Measurements from ENCODE around the gene RRM1.
"Not testable (repeated sequence)": the region's sequence is repeated elsewhere in the genome, so short reads cannot be mapped to it uniquely, and the experiment has no call there.

RRM1 gene

DNA sequence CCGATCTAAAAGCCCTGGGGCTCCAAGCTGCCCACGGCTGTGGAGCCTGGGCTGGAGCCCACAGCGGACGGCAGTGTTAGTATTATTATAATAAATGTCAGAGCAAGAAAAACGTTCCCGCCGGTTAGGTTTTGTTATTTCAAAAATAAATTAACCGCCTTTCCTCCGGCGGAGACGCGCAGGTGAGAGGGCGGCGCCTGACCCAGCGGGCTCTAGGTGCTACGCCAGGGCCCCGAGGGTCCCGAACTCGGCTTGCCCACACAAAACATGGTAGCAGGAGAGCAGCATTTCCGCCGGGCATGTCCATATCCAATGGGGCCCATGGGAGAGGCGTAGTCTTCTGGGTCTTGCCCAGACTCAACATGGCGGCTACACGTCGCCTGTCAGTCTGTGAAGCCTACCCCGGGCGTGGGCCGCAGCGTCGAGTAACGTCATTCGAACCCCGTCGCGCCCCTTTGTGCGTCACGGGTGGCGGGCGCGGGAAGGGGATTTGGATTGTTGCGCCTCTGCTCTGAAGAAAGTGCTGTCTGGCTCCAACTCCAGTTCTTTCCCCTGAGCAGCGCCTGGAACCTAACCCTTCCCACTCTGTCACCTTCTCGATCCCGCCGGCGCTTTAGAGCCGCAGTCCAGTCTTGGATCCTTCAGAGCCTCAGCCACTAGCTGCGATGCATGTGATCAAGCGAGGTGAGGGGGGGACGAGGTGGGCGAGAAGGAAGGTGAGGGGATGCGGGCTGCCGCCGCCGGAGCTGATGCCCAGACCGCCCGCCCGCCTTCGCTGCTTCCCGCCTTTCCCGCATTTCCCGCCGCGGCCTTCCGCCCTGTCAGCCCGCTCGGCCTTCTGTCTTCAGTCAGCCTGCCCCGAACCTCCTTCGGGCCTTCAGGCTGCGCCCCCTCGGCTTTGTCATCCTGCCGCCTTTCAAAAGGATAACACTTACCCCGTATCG, at the start of gene RRM1:
TSS of gene RRM1 (plus strand) at position 452 of the 944 bp plus-strand sequence. CDS start at position 666, 214 bp downstream.
- DNase-seq: peak; percentile 96

DNA sequence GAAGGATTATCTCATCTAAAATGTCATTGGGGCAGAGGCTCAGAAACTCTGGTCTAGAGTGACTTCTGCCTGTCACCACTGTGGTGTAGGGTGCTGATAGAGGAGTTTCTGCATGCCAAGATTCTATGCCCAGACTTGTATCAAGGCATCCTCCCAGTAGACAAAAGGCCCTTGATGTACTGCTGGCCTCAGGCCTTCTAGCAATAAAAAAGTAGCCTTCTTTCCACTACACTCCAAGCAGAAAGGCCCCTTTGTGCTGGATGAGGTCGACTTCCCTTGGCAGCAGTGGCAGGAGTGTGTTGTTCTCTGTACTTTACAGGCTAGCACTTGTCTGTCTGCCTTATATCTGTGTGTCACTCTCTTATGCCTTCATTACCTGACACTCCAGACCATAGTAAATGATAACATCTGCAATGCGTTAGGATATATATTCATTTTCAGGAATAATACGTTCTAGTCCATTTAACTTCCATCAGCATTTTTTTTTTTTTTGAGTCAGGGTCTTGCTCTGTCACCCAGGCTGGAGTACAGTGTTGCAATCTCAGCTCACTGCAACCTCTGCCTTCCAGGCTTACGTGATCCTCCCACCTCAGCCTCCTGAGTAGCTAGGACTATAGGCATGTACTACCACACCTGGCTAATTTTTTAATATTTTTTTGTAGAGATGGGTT, 49.5 kb upstream of the RRM1 start:
- DNase-seq: peak; percentile 63

DNA sequence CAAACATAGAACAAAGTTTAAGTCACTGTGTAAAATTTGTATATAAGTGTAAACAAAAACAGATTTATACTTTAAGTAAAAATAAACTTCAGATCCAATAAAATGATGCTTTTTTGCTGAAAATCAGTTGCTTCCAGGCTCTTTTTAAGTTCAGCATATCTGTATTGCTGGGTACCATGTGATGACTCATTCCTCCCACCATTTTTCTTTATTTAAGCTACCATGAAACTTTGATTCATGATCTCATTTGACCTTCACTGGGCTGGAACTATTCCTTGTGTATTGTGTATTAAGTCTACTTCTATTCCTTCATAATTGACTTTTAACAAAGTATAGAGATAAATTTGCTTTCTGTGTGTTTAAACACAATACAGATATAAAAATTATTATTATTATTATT, 46.3 kb upstream of the RRM1 start:
- DNase-seq: no peak

DNA sequence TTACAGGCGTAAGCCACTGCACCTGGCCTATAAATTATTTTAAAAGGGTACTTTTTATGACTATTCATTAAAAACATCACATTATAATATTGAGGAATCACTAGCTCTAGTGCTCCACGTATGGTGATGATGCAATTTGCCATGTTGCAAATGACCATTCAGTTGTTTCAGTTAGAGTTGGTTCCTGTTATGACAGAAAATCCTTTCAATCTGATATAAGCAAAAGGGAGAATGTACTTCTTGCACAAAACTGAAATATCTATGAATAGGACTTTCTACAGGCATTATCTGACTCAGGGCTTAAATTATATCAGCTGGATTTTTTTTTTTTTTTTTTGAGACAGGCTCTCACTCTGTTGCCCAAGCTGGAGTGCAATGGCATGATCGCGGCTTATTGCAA, 45.6 kb upstream of the RRM1 start:
- no peak for DNase-seq

DNA sequence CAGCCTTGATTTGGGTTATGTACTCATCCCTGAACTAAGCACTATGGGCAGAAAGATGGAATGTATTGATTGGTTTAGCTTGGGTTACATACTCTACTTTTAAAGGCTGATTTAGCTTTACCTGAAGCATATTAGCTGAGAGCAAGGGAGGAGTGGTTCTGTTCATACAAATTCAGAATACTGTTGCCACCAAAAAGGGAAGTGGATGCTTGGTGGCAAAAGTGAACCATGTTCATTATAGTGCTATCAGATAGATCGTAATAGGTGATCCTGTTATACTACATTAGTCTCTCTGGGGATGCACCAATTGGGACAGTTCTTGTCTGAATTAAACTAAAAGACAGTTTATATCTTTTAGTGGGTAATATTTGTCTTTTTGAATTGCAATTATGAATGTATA, 44.5 kb upstream of the RRM1 start:
- no peak for DNase-seq

DNA sequence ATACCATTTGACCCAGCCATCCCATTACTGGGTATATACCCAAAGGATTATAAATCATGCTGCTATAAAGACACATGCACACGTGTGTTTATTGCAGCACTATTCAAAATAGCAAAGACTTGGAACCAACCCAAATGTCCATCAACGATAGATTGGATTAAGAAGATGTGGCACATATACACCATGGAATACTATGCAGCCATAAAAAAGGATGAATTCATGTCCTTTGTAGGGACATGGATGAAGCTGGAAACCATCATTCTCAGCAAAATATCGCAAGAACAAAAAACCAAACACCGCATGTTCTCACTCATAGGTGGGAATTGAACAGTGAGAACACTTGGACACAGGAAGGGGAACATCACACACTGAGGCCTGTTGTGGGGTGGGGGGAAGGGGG, 41.4 kb upstream of the RRM1 start:
- DNase-seq: not testable (repeated sequence)

DNA sequence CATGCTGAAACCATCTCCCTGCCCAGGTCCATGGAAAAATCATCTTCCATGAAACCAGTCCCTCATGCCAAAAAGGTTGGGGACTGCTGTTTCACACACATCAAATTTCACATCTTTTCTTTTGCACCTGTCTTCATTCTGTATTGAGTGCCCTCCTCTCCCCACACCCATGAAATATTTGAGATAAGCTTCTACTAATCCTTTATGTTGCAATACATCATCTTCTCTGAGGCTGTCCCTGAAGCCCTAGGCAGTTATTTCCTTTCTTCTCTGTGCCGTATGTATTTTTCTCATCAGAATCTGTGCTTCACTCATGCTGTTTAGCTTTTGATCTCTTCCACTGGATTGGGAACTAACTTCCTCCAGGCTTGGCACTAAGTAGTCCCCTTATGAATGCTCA, 40.0 kb upstream of the RRM1 start:
- DNase-seq: no peak

DNA sequence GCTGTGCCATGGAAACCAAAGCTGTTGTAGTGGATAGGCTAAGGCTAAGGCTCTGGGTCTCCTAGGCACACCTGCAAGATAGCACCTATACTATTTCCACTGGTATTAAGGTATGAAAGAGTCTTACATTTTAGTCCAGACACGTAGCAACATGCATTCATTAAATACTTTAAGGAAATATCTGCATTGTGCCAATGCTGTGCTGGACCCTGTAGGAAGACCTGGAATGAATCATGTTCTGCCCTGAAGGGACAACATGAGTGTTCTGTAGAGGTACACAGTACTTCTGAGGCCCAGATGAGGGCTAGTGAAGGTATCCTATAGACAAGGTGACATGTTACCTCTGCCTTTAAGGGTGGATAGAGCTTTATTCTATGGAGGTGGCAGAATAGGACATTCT, 35.2 kb upstream of the RRM1 start:
- DNase-seq: no peak

DNA sequence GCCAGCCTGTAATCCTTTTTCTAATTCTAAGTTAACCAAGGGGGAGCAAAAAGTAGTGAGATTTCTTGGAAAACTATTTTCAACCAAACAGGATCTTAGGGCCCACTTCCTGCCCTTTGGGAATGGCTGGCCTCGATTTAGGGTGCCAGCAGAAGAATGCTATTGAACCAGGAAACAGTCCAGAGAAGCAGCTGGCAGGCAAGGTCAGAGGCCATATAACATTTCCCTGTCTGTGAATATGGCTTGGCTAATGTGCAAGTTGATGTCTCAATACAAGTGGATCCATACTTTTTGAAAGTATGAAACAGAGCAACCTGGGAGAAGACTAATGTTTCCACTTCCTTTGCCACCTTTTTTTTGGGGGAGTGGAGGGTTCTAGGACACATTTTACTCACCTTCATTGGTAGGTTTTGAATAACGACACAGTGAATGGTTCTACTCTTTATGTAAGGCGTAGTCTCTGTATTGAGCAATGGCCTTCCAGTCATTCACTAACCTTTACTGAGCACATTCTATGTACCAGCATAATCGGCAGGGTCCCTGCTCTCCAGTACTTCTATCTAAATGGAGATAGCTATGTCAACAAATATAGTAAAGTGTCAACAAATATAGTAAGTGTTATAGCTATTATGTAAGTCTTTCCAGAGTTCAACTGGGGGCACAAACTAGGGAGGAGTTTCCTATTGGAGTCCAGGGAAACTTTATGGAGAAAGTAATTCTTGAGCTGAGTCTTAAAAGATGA, 34.2 kb upstream of the RRM1 start:
- no peak for DNase-seq

DNA sequence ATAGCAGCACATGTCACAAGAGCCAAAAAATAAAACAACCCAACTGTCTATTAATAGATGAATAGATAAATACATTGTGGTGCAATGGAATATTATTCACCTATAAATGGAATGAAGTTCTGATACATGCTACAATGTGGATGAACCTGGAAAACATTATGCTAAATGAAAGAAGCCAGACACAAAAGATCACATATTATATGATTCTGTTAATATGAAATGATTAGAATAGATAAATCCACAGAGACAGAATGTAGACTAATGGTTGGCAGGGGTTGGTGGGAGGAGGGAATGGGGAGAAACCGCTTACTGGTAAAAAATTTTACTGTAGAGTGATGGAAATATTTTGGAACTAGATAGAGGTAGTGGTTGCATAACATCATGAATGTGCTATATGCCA, 32.9 kb upstream of the RRM1 start:
- DNase-seq: no peak

DNA sequence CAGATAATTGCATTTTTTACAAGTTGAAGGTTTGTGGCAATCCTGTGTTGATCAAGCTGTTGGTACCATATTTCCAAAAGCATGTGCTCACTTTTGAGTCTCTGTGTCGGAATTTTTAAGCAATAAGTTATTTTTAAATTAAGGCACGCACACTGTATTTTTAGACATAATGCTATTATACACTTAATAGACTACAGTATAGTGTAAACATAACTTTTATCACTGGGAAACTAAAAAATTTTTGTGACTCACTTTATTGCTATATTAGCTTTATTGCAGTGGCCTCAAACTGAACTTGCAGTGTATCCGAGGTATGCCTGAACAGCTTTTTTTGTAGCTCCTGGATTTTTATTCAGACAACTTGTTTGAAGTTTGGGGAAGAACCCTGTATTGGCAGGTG, 31.3 kb upstream of the RRM1 start:
- DNase-seq: no peak

DNA sequence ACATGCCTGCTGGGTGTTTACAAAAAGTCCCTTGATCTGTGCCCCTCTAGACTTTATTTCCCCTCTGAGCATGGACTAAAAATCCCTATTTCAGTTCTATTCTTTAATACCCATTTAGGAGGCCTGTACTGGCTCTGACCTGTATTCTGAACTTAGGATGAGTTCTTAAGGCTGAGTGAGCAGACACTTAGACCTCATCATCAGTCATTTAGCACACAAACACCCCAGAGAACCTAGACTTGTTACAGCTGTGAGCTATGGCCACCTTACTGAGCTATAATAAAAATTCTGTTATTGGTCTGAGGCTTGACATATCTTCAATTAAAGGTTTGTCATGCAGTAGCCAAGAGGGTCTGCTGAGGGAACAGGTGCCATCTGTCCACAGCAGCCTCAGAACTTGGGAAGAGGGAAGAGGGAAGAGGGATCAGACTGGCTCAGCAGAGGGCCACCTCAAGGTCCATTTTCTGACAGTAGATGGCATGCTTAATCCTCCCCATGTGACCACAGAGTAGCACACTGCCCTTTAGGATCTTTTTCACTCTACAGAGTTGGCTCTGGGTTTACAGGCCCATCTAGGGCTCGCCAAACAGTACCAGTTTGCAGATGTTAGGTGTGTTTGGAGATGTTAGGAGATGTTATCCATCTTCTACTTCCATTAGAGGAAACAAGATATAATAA, 30.2 kb upstream of the RRM1 start:
- DNase-seq: no peak

DNA sequence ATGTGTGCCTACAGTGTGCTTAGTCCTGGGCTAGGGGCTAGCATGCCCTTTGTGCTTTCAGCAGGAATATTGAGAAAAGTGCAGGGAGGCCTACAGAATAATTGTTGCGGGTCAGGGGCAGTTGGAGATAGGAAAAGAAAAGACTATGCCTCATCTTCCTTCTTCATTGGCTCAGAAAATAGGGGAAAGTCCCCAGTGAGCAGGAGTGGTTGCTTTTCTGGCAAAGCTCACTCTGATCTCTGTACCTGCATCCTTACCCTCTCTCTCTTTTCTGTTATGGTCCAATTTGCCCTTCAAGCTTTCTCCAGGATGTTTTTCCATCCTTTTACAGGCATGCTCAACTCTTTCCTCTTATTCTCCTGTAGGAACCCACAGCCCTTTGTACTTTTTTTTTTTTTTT, 29.5 kb upstream of the RRM1 start:
- DNase-seq: no peak

DNA sequence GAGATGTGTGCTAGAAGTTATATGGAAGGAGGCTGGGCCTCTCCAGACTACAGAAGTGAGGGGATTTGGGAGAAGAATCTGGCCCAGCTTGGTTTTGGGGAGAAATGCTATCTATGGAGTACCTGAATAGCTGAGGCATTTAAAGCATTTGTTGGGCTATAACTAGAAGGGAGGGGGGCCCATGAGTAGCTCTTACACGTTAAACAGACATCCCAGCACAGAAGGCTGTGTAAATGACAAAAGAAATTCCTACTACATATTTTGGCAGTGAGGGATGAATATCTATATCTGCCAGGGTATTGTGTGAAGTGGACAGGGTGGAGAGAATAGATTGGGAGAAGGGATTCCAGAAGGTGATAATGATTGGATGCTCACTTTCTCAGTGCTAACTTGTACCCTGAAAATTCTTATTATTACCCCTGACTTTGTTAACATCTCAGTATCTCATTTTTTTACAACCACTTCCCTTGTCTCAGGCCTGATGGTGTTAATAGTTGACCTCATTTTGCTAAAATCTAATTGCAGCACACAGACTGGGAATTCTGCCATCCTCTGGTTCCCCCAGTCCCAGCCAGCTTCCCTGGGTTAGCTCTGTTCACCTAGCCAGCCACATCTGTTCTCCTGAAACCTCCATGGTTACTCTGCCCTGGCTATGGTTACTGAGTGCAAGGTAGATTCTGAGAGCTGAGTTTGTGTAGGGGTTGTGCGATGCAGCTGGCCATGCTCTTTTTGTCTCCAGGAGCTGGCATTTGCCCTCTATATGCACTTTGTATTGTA, 28.8 kb upstream of the RRM1 start:
- no peak for DNase-seq

DNA sequence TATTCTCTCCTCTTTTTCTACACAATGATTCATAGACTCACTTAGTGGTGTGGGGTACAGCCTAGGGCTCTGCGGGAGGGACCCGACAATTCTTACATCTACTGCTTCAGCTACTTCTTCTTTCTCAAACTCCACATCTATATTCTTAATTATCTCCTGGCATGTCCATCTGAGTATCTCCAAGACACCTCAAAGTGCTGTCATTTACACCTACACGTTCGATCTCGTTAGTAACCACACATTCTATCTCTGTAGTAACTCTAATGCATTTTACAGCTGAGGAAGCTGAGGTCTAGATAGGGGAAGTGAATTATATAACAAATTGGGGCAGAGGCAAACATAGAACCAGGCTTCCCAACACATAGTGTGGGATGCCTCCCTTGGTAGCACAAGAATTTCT, 27.7 kb upstream of the RRM1 start:
- DNase-seq: no peak

DNA sequence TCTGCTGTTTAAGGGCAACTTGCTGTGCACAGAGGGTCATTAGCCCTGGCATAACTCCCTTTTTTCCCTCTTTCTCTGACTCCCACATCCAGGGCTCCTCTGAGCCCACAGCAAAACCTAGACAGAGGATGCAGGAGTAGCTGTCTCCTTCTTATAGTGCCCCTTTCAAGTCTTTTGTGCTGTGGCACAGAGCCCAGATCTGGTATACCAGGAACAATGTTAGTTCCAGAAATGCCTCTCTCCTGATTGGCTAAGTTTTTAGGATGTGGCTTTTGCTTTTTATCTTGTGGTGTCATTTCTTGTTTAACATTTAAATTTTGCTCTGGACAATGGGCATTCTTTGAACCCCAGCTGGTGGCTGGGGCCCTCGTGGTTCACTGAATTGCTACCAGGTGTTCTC, 25.6 kb upstream of the RRM1 start:
- no peak for DNase-seq

DNA sequence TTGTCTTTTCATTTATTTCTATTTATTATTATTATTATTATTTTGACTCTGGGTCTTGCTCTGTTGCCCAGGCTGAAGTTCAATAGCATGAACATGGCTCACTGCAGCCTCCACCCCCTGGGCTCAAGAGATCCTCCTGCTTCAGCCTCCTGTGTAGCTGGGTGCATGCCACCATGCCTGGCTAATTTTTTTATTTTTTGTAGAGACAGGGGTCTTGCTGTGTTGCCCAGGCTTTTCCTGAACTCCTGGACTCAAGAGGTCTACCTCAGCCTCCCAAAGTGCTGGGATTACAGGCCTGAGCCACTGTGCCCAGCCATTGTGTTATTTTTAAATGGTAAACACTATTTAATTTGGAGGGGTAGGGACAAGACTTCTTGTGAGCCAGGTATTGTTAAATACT, 23.3 kb upstream of the RRM1 start:
- no peak for DNase-seq

DNA sequence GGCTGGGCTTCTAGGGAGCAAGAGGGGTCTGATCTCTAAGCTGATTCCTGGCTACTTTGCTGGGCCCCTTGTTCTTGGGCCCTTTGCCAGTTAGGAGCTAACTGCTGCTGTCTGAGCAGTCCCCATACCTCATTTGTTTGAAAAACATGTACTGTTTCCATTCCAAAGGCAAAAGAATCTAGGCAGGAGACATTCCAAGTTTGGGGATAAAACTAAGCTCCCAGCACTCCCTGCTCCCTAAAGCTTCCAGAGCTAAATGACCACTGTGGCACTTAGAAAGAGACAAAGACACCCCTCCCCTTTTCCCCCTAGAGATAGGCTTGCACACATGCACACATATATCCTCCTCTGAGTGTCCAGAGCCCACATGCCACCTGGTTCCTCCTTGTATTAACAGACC, 22.7 kb upstream of the RRM1 start:
- no peak for DNase-seq

DNA sequence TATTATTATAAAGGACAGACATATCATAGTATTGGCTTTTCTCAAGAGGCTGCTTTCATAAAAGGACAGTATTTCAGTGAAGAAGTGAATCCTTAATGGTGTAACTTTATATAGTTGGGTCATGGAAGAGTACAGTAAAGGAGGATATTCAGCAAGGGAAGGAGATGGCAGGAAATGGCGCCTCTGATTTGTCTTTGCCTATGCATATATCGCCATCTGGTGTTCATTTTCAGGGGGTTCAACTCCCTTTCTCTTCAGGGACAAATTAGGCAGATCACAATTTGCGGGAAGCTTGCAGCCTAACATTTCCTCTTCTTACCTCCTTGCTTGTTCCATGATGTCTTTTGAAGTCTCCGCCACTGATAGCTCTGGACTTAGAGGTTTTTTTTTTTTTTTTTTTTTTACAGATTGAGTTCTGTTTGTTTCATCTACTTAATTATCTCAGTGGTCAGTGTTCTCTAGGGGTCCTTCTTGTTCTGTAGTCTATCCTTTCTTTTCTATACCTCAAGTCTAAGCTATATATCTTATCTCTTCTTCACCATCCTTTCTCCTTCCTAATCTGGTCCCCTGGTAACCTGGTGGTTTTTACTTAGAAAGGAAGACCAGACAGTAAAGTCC, 21.8 kb upstream of the RRM1 start:
- peak; percentile 77 for DNase-seq

DNA sequence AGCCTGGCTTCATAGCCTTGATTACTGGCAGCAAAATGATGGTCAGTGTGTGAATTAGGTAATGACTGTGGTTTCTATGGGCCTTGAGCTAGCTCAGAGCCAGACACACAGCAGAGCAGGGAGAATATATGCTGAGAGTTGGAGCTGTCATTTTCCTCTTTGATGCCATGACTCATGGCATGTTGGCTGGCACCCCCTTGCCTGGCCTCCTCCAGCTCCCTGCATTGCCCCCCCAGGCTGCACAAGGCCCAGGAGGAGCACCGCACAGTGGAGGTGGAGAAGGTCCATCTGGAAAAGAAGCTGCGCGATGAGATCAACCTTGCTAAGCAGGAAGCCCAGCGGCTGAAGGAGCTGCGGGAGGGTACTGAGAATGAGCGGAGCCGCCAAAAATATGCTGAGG, 20.3 kb upstream of the RRM1 start:
- no peak for DNase-seq

DNA sequence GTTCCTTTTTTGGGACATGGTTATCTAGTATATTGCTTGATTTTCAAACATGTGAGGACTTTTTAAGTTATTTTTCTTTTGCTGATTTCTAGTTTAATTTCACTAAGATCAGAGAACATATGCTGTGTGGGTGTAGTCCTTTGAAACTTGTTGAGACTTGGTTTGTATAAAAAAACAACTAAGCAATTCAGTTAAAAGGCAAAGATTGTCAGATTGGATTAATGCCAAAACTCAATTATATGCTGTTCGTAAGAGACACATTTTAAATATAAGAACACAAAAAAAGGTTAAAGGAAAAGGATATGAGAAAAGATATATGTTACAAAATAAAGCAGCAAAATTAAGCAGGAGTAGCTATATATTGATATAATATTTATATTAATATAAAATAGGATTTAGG, 17.8 kb upstream of the RRM1 start:
- no peak for DNase-seq

DNA sequence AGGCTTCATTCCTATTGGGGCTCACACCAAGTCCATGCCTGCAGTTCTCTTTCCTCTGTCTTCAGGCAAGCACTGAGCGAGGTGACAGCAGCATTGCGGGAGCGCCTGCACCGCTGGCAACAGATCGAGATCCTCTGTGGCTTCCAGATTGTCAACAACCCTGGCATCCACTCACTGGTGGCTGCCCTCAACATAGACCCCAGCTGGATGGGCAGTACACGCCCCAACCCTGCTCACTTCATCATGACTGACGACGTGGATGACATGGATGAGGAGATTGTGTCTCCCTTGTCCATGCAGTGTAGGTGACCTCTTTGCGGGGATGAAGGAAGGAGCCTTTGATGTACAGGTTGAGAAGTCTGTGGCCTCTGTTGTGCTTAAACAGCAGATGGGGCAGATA, 11.4 kb upstream of the RRM1 start:
- DNase-seq: no peak
